Adipose tissue (tissue), 3 donors: ENCODE results near the gene ZMAT3. TPM values are rescaled to one million over a fixed set of nuclear protein-coding genes. Genes with fewer than 3 reads are reported as not detected.

Experiments used
- H3K27ac ChIP-seq: one replicate; pipeline ENCODE4 v1.5.1; 2013; ENCODE audit warnings: low read depth, low read length
- WGBS, 3 donors: extraction: QIAGEN DNeasy Blood & Tissue Kit; methylation state at CpG; one replicate each; pipeline ENCODE4 v1.1.7; 2013; 5-methylcytosine and 5-hydroxymethylcytosine counted together
- polyA plus RNA-seq, 3 donors: library from polyadenylated mRNA; stranded (reverse); fragments of 200-250 nt; gene quantifications; one replicate each; pipeline ENCODE4 v1.2.3, GENCODE V29; 2013
- donor health status: healthy with polysubstance abuse.
- donor health status: Bipolar disorder and iron deficiency.
- donor health status: healthy.

The ZMAT3 gene
- polyA plus RNA-seq, 3 donors = 1.2 to 5.6 (median 2.2) TPM

- WGBS, 3 donors = 53 to 83% (median 73%) methylated on average over 4 of the region's 4 CpGs
- H3K27ac ChIP-seq = no peak overlapping the region
Observed at GRCh38 chr3:178982137-178982536, 89.5 kb downstream of the ZMAT3 start.

GRCh38 chr3:178975320-178975719 lies 96.3 kb downstream of the ZMAT3 start:
- H3K27ac ChIP-seq = no peak overlapping the region
- WGBS, 3 donors = 61 to 82% (median 74%) methylated on average over 2 of the region's 2 CpGs

GRCh38 chr3:178971614-178972013 lies 100.0 kb downstream of the ZMAT3 start:
- H3K27ac ChIP-seq = no peak overlapping the region
- WGBS, 3 donors = 31 to 55% (median 51%) methylated on average over 1 of the region's 1 CpG

- 70 to 79% (median 79%) methylated on average over 5 of the region's 5 CpGs for WGBS, 3 donors
- no peak overlapping the region for H3K27ac ChIP-seq
Observed at GRCh38 chr3:178969004-178969700, 102.5 kb downstream of the ZMAT3 start.

Other genes with a start within 250 kb of the ZMAT3 start
- 10 to 100 TPM in 2 of 3 donors, 1 to 10 TPM in 1; 4.8 to 24.1 (median 17.0) TPM for gene PIK3CA, start 76.5 kb upstream of the ZMAT3 start, polyA plus RNA-seq
- 1 to 10 TPM; 1.0 to 3.0 (median 2.2) TPM for gene KCNMB3, start 179.3 kb upstream of the ZMAT3 start, polyA plus RNA-seq